Measurements from ENCODE around the gene MBP. TPM values are rescaled to one million over a fixed set of nuclear protein-coding genes. Genes with fewer than 3 reads are reported as not detected.

MBP gene
- polyA plus RNA-seq, 3 donors, result 6.6 to 14.6 (median 8.5) TPM

GRCh38 chr18:77137851-77138250 lies 5.3 kb upstream of the MBP start:
- 63 to 88% (median 86%) methylated on average over 9 of the region's 9 CpGs for WGBS, 3 donors
- no peak overlapping the region for H3K27ac ChIP-seq (ENCODE audit: low read depth, low read length)

DNA sequence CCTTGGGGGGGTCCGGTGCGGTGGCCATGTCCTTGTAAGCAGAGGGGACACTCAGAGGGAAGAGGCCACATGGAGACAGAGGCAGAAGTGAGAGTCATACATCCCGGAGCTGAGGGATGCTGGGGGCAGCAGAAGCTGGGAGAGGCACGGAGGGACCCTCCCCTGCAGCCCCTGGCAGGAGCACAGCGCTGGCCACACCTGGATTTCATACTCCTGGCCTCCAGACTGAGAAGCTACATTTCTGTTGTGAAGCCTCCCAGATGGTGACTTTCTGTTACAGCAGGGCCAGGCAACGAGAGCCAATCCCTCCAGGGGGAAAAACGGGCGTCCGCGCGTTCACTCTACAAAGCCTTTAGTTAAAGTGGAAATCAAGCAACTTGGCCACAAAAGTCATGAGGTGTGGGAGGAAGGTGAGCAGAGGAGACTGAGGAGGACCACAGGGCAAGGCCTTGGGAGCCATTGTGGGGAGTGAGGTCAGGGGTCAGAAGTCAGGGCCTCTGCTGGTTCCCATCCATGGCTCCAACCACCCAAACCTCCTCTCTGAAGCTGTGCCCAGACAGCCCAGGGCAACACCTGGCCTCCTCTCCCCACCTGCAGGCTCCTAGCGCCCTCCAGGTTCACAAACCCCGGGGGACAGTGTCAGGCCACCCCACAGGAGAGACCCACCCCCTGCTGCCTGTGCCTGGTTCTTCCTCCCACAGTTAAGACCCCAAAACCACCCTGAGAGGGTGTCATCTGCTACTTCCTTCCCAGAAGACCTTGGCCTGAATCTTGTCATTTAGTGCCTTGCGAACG lies 4.5 kb upstream of the MBP start:
- WGBS, 3 donors, result 76 to 95% (median 87%) methylated on average over 15 of the region's 15 CpGs
- H3K27ac ChIP-seq (ENCODE audit: low read depth, low read length), result no peak overlapping the region

- 84 to 86% (median 85%) methylated on average over 8 of the region's 8 CpGs for WGBS, 3 donors
These were observed 3.6 kb upstream of the MBP start for GRCh38 chr18:77136076-77136718.

DNA sequence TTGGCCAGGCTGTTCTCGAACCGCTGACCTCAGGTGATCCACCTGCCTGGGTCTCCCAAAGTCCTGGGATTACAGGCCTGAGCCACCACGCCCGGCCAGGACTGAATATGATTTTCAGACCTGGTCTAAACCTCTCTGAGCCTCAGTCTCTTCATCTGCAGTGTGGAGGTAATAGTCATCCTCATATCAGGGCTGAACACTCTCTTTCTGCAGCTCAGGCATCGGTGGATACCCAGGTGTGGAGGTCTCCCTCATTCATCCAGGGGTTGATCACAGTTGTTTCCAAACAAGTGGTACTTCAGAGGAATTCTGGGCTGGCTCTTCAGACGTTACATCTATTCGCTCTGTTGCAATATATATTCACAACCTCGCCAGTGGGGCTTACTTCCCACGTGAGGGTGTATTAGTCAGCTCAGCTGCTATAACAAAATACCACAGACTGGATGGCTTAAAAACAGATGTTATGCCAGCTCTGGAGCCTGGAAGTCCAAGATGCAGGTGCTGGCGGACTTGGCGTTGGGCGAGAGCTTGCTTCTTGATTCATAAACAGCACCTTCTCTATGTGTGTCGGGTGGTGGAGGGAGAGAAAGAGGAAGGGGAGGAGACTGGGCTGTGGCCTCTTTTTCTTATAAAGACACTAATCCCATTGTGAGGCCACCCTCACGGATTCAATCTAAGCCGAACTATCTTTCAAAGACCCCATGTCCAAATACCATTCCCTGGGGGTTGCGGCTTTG lies 2.9 kb upstream of the MBP start:
- 78 to 95% (median 93%) methylated on average over 16 of the region's 16 CpGs for WGBS, 3 donors
- H3K27ac ChIP-seq (ENCODE audit: low read depth, low read length), result no peak overlapping the region

More at GRCh38 chr18:77136076-77136718, 3.6 kb upstream of the MBP start:
- no peak overlapping the region for H3K27ac ChIP-seq (ENCODE audit: low read depth, low read length)

DNA sequence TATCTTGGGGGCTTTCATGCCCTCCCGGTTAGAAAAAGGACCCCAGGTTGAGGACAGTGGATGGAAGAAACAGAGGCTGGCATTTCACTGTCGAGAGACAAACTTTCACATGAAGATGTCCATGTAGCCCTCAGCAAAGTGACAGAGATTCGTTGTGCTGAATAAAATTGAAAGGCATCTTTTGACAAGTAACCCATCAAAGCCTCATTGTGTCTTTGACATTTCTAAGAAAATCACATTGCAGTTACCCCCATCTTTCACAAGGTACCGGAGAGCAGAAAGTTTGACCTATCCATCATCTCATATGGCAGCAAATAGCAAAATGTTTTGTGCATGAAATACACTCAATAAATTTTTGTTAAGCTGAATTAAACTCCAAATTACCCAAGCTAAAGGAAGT lies 2.0 kb upstream of the MBP start:
- no peak overlapping the region for H3K27ac ChIP-seq (ENCODE audit: low read depth, low read length)
- 78 to 83% (median 81%) methylated on average over 4 of the region's 4 CpGs for WGBS, 3 donors

- H3K27ac ChIP-seq (ENCODE audit: low read depth, low read length), result no peak overlapping the region
- 23 to 55% (median 25%) methylated on average over 12 of the region's 12 CpGs for WGBS, 3 donors
These were observed 1.4 kb upstream of the MBP start for GRCh38 chr18:77133835-77134496.

DNA sequence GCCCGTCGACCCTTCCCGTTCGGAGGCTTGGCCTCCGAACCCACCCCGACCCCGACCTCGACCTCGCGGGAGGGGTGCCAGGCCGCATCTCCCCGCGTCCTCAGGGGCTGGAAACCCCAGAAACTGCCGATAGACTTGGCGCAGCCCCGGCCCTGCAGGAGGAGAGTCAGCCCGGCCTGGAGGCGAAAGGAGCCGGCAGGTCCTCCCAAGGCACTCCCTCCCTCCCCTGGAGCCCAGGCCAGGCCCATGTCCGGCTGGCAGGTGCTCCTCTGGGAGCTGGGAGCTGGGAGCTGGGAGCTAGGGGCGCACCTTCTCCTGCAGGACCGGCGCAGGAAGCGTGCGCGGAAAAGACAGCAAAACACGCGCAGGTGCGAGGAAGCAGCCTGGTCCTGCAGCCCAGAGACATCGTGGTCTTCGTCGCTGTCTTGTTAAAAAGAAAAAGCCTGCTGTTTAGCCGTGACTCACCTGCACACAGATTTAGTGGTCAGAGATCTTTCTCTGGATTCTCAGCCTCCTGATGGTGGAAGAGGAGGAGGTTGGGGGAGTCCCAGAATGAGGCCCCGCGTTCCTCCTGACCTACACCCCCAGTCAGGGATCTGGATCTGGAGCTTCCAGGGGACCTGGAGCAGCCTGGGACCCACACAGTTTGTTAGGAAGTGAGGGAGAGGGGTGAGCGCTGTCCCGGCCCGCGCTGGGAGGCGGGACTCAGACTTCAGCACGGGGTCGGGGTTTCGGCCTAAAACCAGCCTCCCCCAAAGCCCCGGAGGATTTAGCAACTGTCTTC lies 660 bp upstream of the MBP start:
- 22 to 25% (median 23%) methylated on average over 44 of the region's 44 CpGs for WGBS, 3 donors
- H3K27ac ChIP-seq (ENCODE audit: low read depth, low read length), result no peak overlapping the region

GRCh38 chr18:77131652-77132368 lies 773 bp downstream of the MBP start:
- peak overlapping the region; percentile 51 for H3K27ac ChIP-seq (ENCODE audit: low read depth, low read length)
- 0 to 1% (median 0%) methylated on average over 56 to 76 of the region's 76 CpGs for WGBS, 3 donors

DNA sequence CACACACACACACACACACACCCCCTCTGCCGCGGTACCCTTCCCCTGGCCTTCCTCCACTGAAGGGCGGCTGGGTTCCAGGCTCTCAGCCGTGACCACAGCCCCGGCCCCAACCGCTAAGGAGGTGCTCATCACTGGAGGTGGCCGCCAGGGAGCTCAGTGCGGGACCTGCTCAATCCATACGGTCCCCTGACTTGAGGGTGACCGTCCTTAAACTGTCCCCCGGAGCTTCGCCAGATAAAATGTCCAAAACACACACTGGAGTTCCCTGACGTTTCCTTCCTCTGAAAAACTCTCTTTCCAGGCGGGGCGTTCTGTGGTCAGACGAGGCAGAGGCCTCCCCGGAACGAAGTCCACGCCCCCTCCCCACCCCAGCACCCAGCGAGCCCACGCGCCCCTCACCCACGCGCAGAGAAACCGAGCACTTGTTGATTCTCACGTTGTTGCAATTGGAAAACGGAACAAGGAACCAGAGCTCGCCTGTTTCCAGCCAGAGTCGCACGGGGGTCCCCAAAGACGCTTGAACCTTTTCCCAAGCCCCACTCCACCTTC lies 1.4 kb downstream of the MBP start:
- WGBS, 3 donors, result 1 to 2% (median 1%) methylated on average over 31 of the region's 31 CpGs
- H3K27ac ChIP-seq (ENCODE audit: low read depth, low read length), result no peak overlapping the region

GRCh38 chr18:77130229-77131099 lies 2.1 kb downstream of the MBP start:
- H3K27ac ChIP-seq (ENCODE audit: low read depth, low read length), result no peak overlapping the region
- WGBS, 3 donors, result 55 to 62% (median 57%) methylated on average over 22 to 27 of the region's 27 CpGs

- 73 to 79% (median 73%) methylated on average over 7 of the region's 7 CpGs for WGBS, 3 donors
- no peak overlapping the region for H3K27ac ChIP-seq (ENCODE audit: low read depth, low read length)
These were observed 3.4 kb downstream of the MBP start for GRCh38 chr18:77129150-77129551.

DNA sequence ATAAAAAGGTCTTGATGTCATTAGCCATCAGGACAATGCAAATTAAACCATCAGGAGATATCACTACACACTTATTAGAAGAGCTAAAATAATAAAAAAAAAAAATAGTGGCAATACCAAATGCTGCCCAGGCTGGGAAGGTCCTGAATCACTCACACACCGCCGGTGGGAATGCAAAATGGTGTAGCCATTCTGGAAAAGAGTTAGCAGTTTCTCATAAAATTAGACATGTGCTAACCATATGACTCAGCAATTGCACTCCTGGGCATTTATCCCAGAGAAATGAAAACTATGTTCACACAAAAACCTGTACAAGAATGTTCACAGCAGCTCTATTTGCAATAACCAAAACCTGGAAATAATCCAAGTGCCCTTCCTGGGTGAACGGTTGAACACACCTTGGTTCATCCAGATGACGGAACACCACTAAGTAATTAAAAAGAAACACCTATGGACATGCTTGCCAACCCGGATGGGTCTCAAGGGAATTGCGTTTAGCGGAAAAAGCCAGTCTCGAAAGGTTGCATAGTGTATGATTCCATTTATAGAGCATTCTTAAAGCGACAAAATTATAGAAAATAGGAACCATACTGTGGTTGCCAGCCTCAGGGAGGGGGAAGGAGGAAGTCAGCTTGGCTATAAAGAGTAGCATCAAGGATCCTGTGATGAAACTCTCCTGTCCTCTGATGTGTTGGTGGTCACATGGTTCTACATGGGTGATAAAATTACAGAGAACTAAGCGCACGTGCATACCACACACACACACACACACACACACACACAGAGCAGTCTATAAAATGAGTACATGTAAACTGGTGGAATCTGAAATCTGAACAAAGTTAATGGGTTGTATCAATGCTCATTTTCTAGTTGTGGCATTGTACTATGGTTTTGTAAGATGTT lies 4.6 kb downstream of the MBP start:
- no peak overlapping the region for H3K27ac ChIP-seq (ENCODE audit: low read depth, low read length)
- 29 to 37% (median 34%) methylated on average over 11 of the region's 11 CpGs for WGBS, 3 donors

DNA sequence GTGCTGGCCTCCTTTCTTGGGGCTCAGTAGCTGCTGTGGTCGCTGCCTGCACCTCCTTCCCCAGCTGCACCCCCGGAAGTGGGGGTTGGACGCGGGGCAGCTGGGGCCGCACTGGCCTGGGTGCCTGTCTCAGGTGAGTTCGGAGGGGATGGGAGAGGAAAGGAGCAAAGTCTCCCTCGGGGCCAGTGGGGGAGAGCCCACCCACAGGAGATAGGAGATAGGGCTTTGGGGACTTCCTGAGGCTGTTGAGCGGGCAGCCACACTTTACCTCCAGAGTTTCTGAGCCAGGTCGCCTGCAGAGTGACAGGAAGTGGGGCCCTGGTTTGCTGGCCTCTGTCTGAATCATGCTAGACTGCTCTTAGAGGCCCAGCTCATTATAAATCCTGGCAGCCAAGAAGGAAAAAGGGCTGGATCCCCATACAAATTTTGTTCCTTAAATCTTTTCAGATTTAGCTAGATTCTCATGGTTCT lies 8.1 kb downstream of the MBP start:
- no peak overlapping the region for H3K27ac ChIP-seq (ENCODE audit: low read depth, low read length)

DNA sequence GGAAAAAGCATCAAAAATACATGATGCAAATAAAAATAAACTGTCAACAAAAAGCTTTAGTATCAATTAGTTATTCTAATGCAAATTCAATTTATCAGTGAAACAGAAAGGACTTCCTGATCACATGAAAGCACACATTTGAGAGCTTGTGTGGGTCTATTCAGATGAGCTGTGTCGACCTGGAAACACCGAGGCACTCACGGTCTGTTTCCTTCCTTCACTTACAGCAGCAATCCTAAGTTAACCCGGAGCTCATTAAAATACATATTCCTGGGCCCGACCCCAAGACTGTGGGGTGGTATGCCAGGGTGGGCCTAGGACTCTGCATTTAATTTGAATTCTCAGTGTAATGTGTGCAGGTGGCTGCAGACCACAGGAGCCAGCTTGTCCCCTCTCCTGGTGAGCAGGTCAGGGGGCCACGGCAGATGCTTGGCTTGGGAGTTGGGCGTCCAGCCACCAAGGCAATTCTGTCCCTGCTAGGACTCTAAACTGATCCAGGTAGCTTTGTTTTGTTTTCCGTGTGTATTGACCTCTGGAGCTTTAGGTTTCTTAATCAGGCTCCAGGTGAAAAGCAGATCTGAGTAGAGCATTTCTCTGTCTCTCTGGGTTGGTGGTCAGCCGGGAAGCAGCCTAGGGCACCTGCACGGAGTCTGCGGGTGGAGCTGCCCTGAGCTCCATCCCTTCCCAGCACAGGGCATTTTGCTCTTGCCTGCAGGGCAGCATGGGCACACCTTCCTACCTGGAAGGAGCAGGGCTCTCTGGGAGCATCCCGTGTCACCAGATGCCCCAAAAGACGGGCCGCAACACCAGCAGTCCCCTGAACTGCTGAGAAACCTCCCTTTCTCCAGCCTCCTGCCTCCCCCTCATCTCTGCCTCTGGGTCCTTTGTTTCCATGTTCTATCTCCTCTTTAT lies 9.0 kb downstream of the MBP start:
- WGBS, 3 donors, result 78 to 83% (median 79%) methylated on average over 14 of the region's 14 CpGs

More for the DNA sequence above, 8.1 kb downstream of the MBP start:
- 36 to 69% (median 48%) methylated on average over 9 of the region's 9 CpGs for WGBS, 3 donors

More for the DNA sequence above, 9.0 kb downstream of the MBP start:
- no peak overlapping the region for H3K27ac ChIP-seq (ENCODE audit: low read depth, low read length)
